Vagina (tissue), 2 donors: Measurements from ENCODE around the gene WAPL.

Experiments used
- POLR2AphosphoS5 ChIP-seq, 2 donors: sonication (generic); formaldehyde crosslinking; IDR thresholded peaks; one replicate each; pipeline ENCODE4 v1.9.0; 2017; ENCODE audit warnings: antibody characterized with exemption in 2 of 2, mild to moderate bottlenecking in 2 of 2, low read depth in 1 of 2; ENCODE audit not compliant: insufficient read depth in 1 of 2
- TF ChIP-seq, protein P1 (sequence below), 3 experiments: fragments of 450-650 bp in 2 of 3; fragments of 200-600 bp in 1 of 3; sonication (generic) in 1 of 3; IDR thresholded peaks; one replicate each; pipeline ENCODE4 v1.5.1; 2017 to 2019; ENCODE audit warnings: antibody characterized with exemption in 3 of 3, mild to moderate bottlenecking in 2 of 3, moderate library complexity in 2 of 3

DNA sequence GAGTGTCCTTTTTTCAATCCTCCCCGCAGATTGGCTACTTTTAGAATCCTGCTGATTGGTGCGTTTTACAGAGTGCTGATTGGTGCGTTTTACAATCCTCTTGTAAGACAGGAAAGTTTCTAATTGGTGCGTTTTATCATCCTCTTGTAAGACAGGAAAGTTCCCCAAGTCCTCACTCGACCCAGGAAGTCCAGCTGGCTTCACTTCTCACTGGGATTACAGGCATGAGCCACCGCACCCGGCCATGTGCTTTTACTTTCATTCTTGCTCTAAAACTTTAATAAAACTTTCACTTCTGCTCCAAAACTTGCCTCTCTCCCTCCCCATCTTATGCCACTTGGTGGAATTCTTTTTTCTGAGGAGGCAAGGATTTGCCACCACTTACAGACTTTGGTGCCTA is 17.0 kb upstream of the WAPL start:
- TF ChIP-seq POLR2AphosphoS5 (IDR thresholded peaks at IDR 0.05; ENCODE audit: insufficient read depth in 1 of 2, low read depth in 1 of 2) = no peak
- TF ChIP-seq, protein P1, sequence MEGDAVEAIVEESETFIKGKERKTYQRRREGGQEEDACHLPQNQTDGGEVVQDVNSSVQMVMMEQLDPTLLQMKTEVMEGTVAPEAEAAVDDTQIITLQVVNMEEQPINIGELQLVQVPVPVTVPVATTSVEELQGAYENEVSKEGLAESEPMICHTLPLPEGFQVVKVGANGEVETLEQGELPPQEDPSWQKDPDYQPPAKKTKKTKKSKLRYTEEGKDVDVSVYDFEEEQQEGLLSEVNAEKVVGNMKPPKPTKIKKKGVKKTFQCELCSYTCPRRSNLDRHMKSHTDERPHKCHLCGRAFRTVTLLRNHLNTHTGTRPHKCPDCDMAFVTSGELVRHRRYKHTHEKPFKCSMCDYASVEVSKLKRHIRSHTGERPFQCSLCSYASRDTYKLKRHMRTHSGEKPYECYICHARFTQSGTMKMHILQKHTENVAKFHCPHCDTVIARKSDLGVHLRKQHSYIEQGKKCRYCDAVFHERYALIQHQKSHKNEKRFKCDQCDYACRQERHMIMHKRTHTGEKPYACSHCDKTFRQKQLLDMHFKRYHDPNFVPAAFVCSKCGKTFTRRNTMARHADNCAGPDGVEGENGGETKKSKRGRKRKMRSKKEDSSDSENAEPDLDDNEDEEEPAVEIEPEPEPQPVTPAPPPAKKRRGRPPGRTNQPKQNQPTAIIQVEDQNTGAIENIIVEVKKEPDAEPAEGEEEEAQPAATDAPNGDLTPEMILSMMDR (IDR thresholded peaks at IDR 0.05) = no peak
